SK-N-SH (cell line): ENCODE measurements around the gene BTBD9. TPM values are rescaled to one million over a fixed set of nuclear protein-coding genes. Genes with fewer than 3 reads are reported as not detected.

Source experiments
- CTCF ChIA-PET: fragments of 300-600, 350-600 bp; formaldehyde crosslinking; extraction: SDS; loops from one replicate; lab custom pipeline; 2021; lab: Yijun Ruan, JAX
- POLR2A ChIA-PET: fragments of 350-600 bp; sonication (Branson Sonifier 250); formaldehyde crosslinking; extraction: SDS; loops from one replicate; lab custom pipeline; 2020; ENCODE audit warnings: antibody characterized with exemption, inconsistent platforms; lab: Yijun Ruan, JAX
- DNase-seq: peaks from one replicate; pipeline ENCODE4 v3.0.0; 2012
- H2AFZ ChIP-seq: fragments of 200-600 bp; sonication (generic); 2 replicates; pipeline ENCODE4 v1.8.1; 2016; ENCODE audit warnings: antibody characterized with exemption, mild to moderate bottlenecking, low read depth
- H3F3A ChIP-seq: fragments of 200-600 bp; sonication (generic); replicated peaks from 2 replicates; pipeline ENCODE3; 2016; ENCODE audit warnings: antibody characterized with exemption, mild to moderate bottlenecking; ENCODE audit not compliant: insufficient read depth
- H3K27ac ChIP-seq, 2 experiments: fragments of 200-500 bp in 1 of 2; fragments of 200-600 bp in 1 of 2; sonication (Bioruptor generic) in 1 of 2; sonication (generic), shearing (Covaris generic) in 1 of 2; 2 replicates each; pipeline versions ENCODE4 v1.5.1 to v1.6.1; 2014 to 2016; ENCODE audit warnings: low read depth in 2 of 2, inconsistent platforms in 1 of 2, low read length in 1 of 2, mild to moderate bottlenecking in 1 of 2, mixed read lengths in 1 of 2
- H3K27me3 ChIP-seq: fragments of 200-600 bp; sonication (generic), shearing (Covaris generic); 2 replicates; pipeline ENCODE4 v1.6.1; 2016; ENCODE audit warnings: mixed run types; ENCODE audit not compliant: insufficient read depth
- H3K36me3 ChIP-seq, 2 experiments: fragments of 200-500 bp in 1 of 2; fragments of 200-600 bp in 1 of 2; sonication (Bioruptor generic) in 1 of 2; sonication (generic) in 1 of 2; replicated peaks in 1 of 2; 2 replicates each; pipeline versions ENCODE3 to v1.5.1; 2014 to 2016; ENCODE audit warnings: low read length in 1 of 2, mild to moderate bottlenecking in 1 of 2; ENCODE audit not compliant: insufficient read depth in 2 of 2, control insufficient read depth in 1 of 2
- H3K4me1 ChIP-seq, 2 experiments: fragments of 200-500 bp in 1 of 2; fragments of 200-600 bp in 1 of 2; sonication (Bioruptor generic) in 1 of 2; sonication (generic), shearing (Covaris generic) in 1 of 2; 2 replicates each; pipeline versions ENCODE4 v1.5.1 to v1.6.1; 2014 to 2016; ENCODE audit warnings: low read depth in 1 of 2, low read length in 1 of 2, mixed run types in 1 of 2; ENCODE audit not compliant: insufficient read depth in 2 of 2, control insufficient read depth in 1 of 2
- H3K4me2 ChIP-seq: fragments of 200-600 bp; sonication (generic), shearing (Covaris generic); 2 replicates; pipeline ENCODE4 v1.6.1; 2017; ENCODE audit warnings: mixed run types
- H3K4me3 ChIP-seq, 2 experiments: fragments of 200-500 bp in 1 of 2; fragments of 200-600 bp in 1 of 2; sonication (Bioruptor generic) in 1 of 2; sonication (generic), shearing (Covaris generic) in 1 of 2; 2 replicates each; pipeline versions ENCODE4 v1.5.1 to v1.8.1; 2014 to 2016; ENCODE audit warnings: low read depth in 2 of 2, inconsistent platforms in 1 of 2, low read length in 1 of 2, mild to moderate bottlenecking in 1 of 2, mixed read lengths in 1 of 2, moderate library complexity in 1 of 2
- H3K79me2 ChIP-seq: fragments of 200-600 bp; sonication (generic); 2 replicates; pipeline ENCODE4 v1.8.1; 2017; ENCODE audit warnings: mild to moderate bottlenecking; ENCODE audit not compliant: insufficient read depth
- H3K9ac ChIP-seq: fragments of 200-600 bp; sonication (generic); 2 replicates; pipeline ENCODE4 v1.6.1; 2017; ENCODE audit warnings: mixed run types
- H3K9me2 ChIP-seq: fragments of 200-600 bp; sonication (generic); 2 replicates; pipeline ENCODE4 v1.6.1; 2017; ENCODE audit warnings: mixed run types
- H3K9me3 ChIP-seq: fragments of 200-600 bp; sonication (generic); 2 replicates; pipeline ENCODE4 v1.6.1; 2017; ENCODE audit warnings: mixed run types, mild to moderate bottlenecking, moderate library complexity
- H4K20me1 ChIP-seq: fragments of 200-600 bp; sonication (generic); 2 replicates; pipeline ENCODE4 v1.6.1; 2017; ENCODE audit warnings: mild to moderate bottlenecking, mixed run types; ENCODE audit not compliant: insufficient read depth
- CHD2 ChIP-seq: fragments of 150-350 bp; IDR thresholded peaks from 2 replicates; pipeline ENCODE4 v1.6.1; 2018; ENCODE audit warnings: low read length; ENCODE audit not compliant: partially characterized antibody
- FOXJ3 ChIP-seq: sonication (generic); formaldehyde crosslinking; IDR thresholded peaks from 2 replicates; pipeline ENCODE4 v1.5.1; 2020; ENCODE audit warnings: mild to moderate bottlenecking, missing genetic modification reagents
- FOXM1 ChIP-seq: IDR thresholded peaks from 2 replicates; pipeline ENCODE4 v1.4.0; 2012; ENCODE audit warnings: low read depth, mild to moderate bottlenecking
- MXI1 ChIP-seq: IDR thresholded peaks from 2 replicates; pipeline ENCODE4 v1.6.1; 2012; ENCODE audit warnings: mild to moderate bottlenecking, low read depth, low read length, improper control_type of control experiment
- NFIC ChIP-seq: IDR thresholded peaks from 2 replicates; pipeline ENCODE4 v1.4.0; 2012; ENCODE audit warnings: borderline replicate concordance
- NRF1 ChIP-seq: IDR thresholded peaks from 2 replicates; pipeline ENCODE4 v1.6.1; 2012; ENCODE audit warnings: low read depth, mild to moderate bottlenecking, low read length
- POLR2AphosphoS5 ChIP-seq: IDR thresholded peaks from 2 replicates; pipeline ENCODE4 v1.6.1; 2012; ENCODE audit warnings: low read depth, low read length
- RCOR1 ChIP-seq: fragments of 150-350 bp; IDR thresholded peaks from 2 replicates; pipeline ENCODE4 v1.6.1; 2017; ENCODE audit warnings: antibody characterized with exemption, low read length
- RXRA ChIP-seq: IDR thresholded peaks from 2 replicates; pipeline ENCODE4 v1.4.0; 2012; ENCODE audit warnings: low read depth, mild to moderate bottlenecking, borderline replicate concordance
- SIN3A ChIP-seq: IDR thresholded peaks from 2 replicates; pipeline ENCODE4 v1.6.1; 2012; ENCODE audit warnings: low read depth, mild to moderate bottlenecking, low read length, moderate library complexity, borderline replicate concordance
- SMC3 ChIP-seq: IDR thresholded peaks from 2 replicates; pipeline ENCODE4 v1.6.1; 2012; ENCODE audit warnings: low read depth, low read length, improper control_type of control experiment
- TEAD4 ChIP-seq: IDR thresholded peaks from 2 replicates; pipeline ENCODE4 v1.4.0; 2012; ENCODE audit warnings: mild to moderate bottlenecking, borderline replicate concordance; ENCODE audit not compliant: insufficient read depth
- WGBS: methylation state at CpG from one replicate; pipeline ENCODE4 v1.1.6; 2017; ENCODE audit warnings: low lambda C conversion rate; 5-methylcytosine and 5-hydroxymethylcytosine counted together
- polyA plus RNA-seq, 3 experiments: library from polyadenylated mRNA; depleted of rRNA; stranded (reverse); fragments of >200 nt; gene quantifications; 2 replicates each; pipeline ENCODE4 v1.2.3, GENCODE V29; 2012
- TF ChIP-seq, protein P1 (sequence below): fragments of 150-350 bp; IDR thresholded peaks from 2 replicates; pipeline ENCODE4 v1.6.1; 2017; ENCODE audit warnings: antibody characterized with exemption, low read length, low read depth, borderline replicate concordance
- TF ChIP-seq, protein P2 (sequence below): IDR thresholded peaks from 2 replicates; pipeline ENCODE4 v1.6.1; 2012; ENCODE audit warnings: mild to moderate bottlenecking, low read depth, low read length, moderate library complexity
- TF ChIP-seq, protein P3 (sequence below): IDR thresholded peaks from 2 replicates; pipeline ENCODE4; 2012
- TF ChIP-seq, protein P4 (sequence below): IDR thresholded peaks from 2 replicates; pipeline ENCODE4 v1.4.0; 2012; ENCODE audit warnings: low read depth, borderline replicate concordance

BTBD9 gene
- polyA plus RNA-seq, 1 of the 3 experiments (the other 2 are of a cell fraction), result 2.2 TPM

DNA sequence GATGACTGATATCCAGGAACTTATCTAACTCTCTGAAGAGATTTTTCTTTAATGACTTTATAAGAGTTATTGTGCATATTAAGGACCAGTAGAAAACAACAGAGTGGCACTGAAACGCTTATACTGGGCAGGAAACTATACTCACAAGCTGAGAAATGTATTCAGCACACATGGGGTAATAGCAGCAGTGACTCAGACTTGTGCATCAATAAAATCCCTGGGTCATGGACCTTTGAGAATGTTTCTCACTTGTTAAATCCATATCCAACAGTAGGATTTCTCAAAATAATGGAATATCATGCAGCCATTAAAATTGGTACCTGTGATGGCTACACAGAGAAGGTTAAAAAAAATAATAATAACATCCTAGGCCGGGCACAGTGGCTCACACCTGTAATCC lies 219.5 kb downstream of the BTBD9 start:
- Histone ChIP-seq H3K4me3 (no peak overlapping the region), H3K4me2 (no peak overlapping the region), H4K20me1 (no peaks in the 10 kb centered on the region), H3K4me1 (peaks cover 0 to 3% of the 10 kb centered on the region in 2 experiments; a peak in 1 of 4 replicates), H3K79me2 (no peaks in the 10 kb centered on the region), H3K9me3 (no peaks in the 10 kb centered on the region), H2AFZ (no peak overlapping the region), H3K9ac (no peak overlapping the region), H3K27me3 (no peaks in the 10 kb centered on the region), H3K27ac (no peak overlapping the region), H3F3A (no peaks in the 10 kb centered on the region), H3K9me2 (no peaks in the 10 kb centered on the region), H3K36me3 (no peaks in the 10 kb centered on the region)
- ChIA-PET CTCF (interaction anchor here (0.9 kb wide), 1 partner anchor 14 kb away, joined by 4 read pairs; no protein-coding TSS in a partner anchor), POLR2A (no interaction called here)
- TF ChIP-seq CHD2, result no peak
- no peak for TF ChIP-seq FOXM1
- TF ChIP-seq MXI1, result no peak
- no peak for TF ChIP-seq NFIC
- TF ChIP-seq, protein P1, sequence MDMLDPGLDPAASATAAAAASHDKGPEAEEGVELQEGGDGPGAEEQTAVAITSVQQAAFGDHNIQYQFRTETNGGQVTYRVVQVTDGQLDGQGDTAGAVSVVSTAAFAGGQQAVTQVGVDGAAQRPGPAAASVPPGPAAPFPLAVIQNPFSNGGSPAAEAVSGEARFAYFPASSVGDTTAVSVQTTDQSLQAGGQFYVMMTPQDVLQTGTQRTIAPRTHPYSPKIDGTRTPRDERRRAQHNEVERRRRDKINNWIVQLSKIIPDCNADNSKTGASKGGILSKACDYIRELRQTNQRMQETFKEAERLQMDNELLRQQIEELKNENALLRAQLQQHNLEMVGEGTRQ, result no peak
- TF ChIP-seq, protein P2, sequence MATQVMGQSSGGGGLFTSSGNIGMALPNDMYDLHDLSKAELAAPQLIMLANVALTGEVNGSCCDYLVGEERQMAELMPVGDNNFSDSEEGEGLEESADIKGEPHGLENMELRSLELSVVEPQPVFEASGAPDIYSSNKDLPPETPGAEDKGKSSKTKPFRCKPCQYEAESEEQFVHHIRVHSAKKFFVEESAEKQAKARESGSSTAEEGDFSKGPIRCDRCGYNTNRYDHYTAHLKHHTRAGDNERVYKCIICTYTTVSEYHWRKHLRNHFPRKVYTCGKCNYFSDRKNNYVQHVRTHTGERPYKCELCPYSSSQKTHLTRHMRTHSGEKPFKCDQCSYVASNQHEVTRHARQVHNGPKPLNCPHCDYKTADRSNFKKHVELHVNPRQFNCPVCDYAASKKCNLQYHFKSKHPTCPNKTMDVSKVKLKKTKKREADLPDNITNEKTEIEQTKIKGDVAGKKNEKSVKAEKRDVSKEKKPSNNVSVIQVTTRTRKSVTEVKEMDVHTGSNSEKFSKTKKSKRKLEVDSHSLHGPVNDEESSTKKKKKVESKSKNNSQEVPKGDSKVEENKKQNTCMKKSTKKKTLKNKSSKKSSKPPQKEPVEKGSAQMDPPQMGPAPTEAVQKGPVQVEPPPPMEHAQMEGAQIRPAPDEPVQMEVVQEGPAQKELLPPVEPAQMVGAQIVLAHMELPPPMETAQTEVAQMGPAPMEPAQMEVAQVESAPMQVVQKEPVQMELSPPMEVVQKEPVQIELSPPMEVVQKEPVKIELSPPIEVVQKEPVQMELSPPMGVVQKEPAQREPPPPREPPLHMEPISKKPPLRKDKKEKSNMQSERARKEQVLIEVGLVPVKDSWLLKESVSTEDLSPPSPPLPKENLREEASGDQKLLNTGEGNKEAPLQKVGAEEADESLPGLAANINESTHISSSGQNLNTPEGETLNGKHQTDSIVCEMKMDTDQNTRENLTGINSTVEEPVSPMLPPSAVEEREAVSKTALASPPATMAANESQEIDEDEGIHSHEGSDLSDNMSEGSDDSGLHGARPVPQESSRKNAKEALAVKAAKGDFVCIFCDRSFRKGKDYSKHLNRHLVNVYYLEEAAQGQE, result no peak
- no peak for TF ChIP-seq RXRA
- TF ChIP-seq SIN3A, result no peak
- WGBS, result 86% methylated on average over 2 of the region's 2 CpGs
- DNase-seq, result no peak

DNA sequence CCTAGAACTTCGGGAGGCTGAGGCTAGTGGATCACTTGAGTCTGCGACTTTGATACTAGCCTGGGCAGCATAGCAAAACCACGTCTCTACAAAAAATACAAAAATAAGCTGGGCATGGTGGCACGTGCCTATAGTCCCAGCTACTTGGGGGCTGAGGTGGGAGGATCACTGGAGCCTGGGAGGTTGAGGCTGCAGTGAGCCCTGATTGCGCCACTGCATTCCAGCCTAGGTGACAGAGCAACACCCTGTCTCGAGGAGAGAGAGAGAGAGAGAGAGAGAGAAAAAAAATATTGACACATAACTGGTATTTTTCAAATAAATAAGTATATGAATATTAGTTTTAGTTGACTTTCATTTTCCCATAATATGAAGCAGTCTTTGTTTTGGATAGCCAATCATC lies 222.2 kb downstream of the BTBD9 start:
- no peaks in the 10 kb centered on the region for H3K79me2 ChIP-seq
- WGBS, result 88% methylated on average over 6 of the region's 6 CpGs
- CTCF ChIA-PET, result no interaction called here
- TF ChIP-seq SMC3, result no peak
- TF ChIP-seq MXI1, result no peak
- TF ChIP-seq, protein P2, result no peak
- no peak for TF ChIP-seq FOXJ3 (CRISPR knock-in tag)
- no peak for TF ChIP-seq TEAD4
- TF ChIP-seq, protein P3, sequence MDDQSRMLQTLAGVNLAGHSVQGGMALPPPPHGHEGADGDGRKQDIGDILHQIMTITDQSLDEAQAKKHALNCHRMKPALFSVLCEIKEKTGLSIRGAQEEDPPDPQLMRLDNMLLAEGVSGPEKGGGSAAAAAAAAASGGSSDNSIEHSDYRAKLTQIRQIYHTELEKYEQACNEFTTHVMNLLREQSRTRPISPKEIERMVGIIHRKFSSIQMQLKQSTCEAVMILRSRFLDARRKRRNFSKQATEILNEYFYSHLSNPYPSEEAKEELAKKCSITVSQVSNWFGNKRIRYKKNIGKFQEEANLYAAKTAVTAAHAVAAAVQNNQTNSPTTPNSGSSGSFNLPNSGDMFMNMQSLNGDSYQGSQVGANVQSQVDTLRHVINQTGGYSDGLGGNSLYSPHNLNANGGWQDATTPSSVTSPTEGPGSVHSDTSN, result no peak
- TF ChIP-seq POLR2AphosphoS5, result no peak
- TF ChIP-seq NRF1, result no peak
- no peak for TF ChIP-seq RCOR1
- TF ChIP-seq, protein P4, sequence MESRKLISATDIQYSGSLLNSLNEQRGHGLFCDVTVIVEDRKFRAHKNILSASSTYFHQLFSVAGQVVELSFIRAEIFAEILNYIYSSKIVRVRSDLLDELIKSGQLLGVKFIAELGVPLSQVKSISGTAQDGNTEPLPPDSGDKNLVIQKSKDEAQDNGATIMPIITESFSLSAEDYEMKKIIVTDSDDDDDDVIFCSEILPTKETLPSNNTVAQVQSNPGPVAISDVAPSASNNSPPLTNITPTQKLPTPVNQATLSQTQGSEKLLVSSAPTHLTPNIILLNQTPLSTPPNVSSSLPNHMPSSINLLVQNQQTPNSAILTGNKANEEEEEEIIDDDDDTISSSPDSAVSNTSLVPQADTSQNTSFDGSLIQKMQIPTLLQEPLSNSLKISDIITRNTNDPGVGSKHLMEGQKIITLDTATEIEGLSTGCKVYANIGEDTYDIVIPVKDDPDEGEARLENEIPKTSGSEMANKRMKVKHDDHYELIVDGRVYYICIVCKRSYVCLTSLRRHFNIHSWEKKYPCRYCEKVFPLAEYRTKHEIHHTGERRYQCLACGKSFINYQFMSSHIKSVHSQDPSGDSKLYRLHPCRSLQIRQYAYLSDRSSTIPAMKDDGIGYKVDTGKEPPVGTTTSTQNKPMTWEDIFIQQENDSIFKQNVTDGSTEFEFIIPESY, result no peak

More for the DNA sequence above, 222.2 kb downstream of the BTBD9 start:
- H3K27ac ChIP-seq, result no peak overlapping the region
- H3K9ac ChIP-seq, result no peak overlapping the region
- no peaks in the 10 kb centered on the region for H3F3A ChIP-seq
- POLR2A ChIA-PET, result no interaction called here
- no peak for DNase-seq
- no peak overlapping the region for H2AFZ ChIP-seq
- no peak overlapping the region for H3K4me2 ChIP-seq
- H4K20me1 ChIP-seq, result no peaks in the 10 kb centered on the region
- no peaks in the 10 kb centered on the region for H3K9me3 ChIP-seq
- no peaks in the 10 kb centered on the region for H3K9me2 ChIP-seq
- no peaks in the 10 kb centered on the region for H3K36me3 ChIP-seq
- H3K27me3 ChIP-seq, result no peaks in the 10 kb centered on the region
- H3K4me3 ChIP-seq, result no peak overlapping the region
- peaks cover 0 to 3% of the 10 kb centered on the region in 2 experiments; a peak in 1 of 4 replicates for H3K4me1 ChIP-seq
